B cell (primary cell): Measurements from ENCODE around the gene HCN2. TPM values are rescaled to one million over a fixed set of nuclear protein-coding genes. Genes with fewer than 3 reads are reported as not detected.

Experiments used
- ATAC-seq: fragments of 200-7000 bp; cut with Tn5 transposase; one replicate; pipeline ENCODE4 v1.10.0; 2021; ENCODE audit warnings: low read depth, mild to moderate bottlenecking, moderate number of reproducible peaks, moderate library complexity
- CTCF ChIA-PET: fragments of 350-600 bp; sonication (Branson Sonifier 250); formaldehyde crosslinking; loops from one replicate; lab custom pipeline; 2021; ENCODE audit warnings: antibody characterized with exemption, inconsistent platforms; lab: Charles Lee
- POLR2A ChIA-PET: fragments of 350-600 bp; sonication (Branson Sonifier 250); formaldehyde crosslinking; loops from one replicate; lab custom pipeline; 2021; ENCODE audit warnings: antibody characterized with exemption; lab: Charles Lee
- DNase-seq: peaks from one replicate; pipeline ENCODE4 v3.0.0; 2013
- H2AFZ ChIP-seq: 2 replicates; pipeline ENCODE4 v1.6.1; 2012; ENCODE audit warnings: mild to moderate bottlenecking, low read depth, low read length; ENCODE audit not compliant: insufficient read depth, poor library complexity, severe bottlenecking
- H3K27ac ChIP-seq, 2 donors: 1 replicate in 1 of 2; 2 replicates in 1 of 2; pipeline ENCODE4 v1.5.1; 2012 to 2013; ENCODE audit warnings: low read length in 2 of 2, mild to moderate bottlenecking in 2 of 2, moderate library complexity in 1 of 2
- H3K27me3 ChIP-seq, 4 experiments: fragments of 200-600 bp in 1 of 4; sonication (generic) in 1 of 4; replicated peaks in 1 of 4; 1 replicate in 2 of 4; 2 replicates in 2 of 4; pipeline versions ENCODE4 v1.6.1 to v1.7.0; 2013 to 2016; ENCODE audit warnings: low read length in 3 of 4, mild to moderate bottlenecking in 2 of 4, mixed read lengths in 1 of 4, moderate library complexity in 1 of 4; ENCODE audit not compliant: insufficient read depth in 4 of 4, control insufficient read depth in 3 of 4; ENCODE audit errors: control extremely low read depth in 1 of 4
- H3K36me3 ChIP-seq, 2 experiments: replicated peaks in 1 of 2; 1 replicate in 1 of 2; 2 replicates in 1 of 2; pipeline versions ENCODE4 v1.6.1 to v1.7.1; 2013; ENCODE audit warnings: low read length in 1 of 2; ENCODE audit not compliant: insufficient read depth in 2 of 2, control insufficient read depth in 1 of 2; ENCODE audit errors: control extremely low read depth in 1 of 2, extremely low read depth in 1 of 2
- H3K4me1 ChIP-seq, 2 donors: fragments of 200-600 bp in 1 of 2; sonication (generic) in 1 of 2; 1 replicate in 1 of 2; 2 replicates in 1 of 2; pipeline versions ENCODE4 v1.5.1 to v1.6.1; 2013 to 2017; ENCODE audit warnings: low read length in 2 of 2; ENCODE audit not compliant: control insufficient read depth in 2 of 2, insufficient read depth in 2 of 2
- H3K4me2 ChIP-seq: replicated peaks from 2 replicates; pipeline ENCODE3; 2012; ENCODE audit warnings: mild to moderate bottlenecking, low read depth, low read length; ENCODE audit not compliant: poor library complexity, severe bottlenecking
- H3K4me3 ChIP-seq, 5 experiments: fragments of 200-600 bp in 1 of 5; sonication (generic) in 1 of 5; 1 replicate in 3 of 5; 2 replicates in 2 of 5; pipeline versions ENCODE4 v1.5.1 to v1.7.0; 2011 to 2016; ENCODE audit warnings: low read length in 4 of 5, mild to moderate bottlenecking in 4 of 5, low read depth in 2 of 5, control low read depth in 1 of 5, moderate library complexity in 1 of 5; ENCODE audit not compliant: insufficient read depth in 1 of 5; ENCODE audit errors: control extremely low read depth in 1 of 5, extremely low read depth in 1 of 5
- H3K79me2 ChIP-seq: fragments of 200-600 bp; sonication (generic); one replicate; pipeline ENCODE4 v1.6.0; 2016; ENCODE audit warnings: low read length; ENCODE audit not compliant: control insufficient read depth, insufficient read depth
- H3K9ac ChIP-seq: fragments of 200-600 bp; sonication (generic); 2 replicates; pipeline ENCODE4 v1.6.1; 2017; ENCODE audit warnings: mild to moderate bottlenecking, low read length, moderate library complexity
- H3K9me3 ChIP-seq, 3 donors: one replicate each; pipeline versions ENCODE4 v1.6.1 to v1.7.1; 2013; ENCODE audit warnings: low read length in 2 of 3; ENCODE audit not compliant: control insufficient read depth in 2 of 3, insufficient read depth in 1 of 3; ENCODE audit errors: control extremely low read depth in 1 of 3
- H4K20me1 ChIP-seq: 2 replicates; pipeline ENCODE4 v1.6.0; 2012; ENCODE audit warnings: mild to moderate bottlenecking, low read length; ENCODE audit not compliant: insufficient read depth, control insufficient read depth, poor library complexity, severe bottlenecking
- H3K27ac Mint-ChIP-seq: one replicate; pipeline ENCODE4 v1.8.0; 2021; ENCODE audit warnings: mixed read lengths
- H3K27me3 Mint-ChIP-seq: one replicate; pipeline ENCODE4 v1.8.0; 2021; ENCODE audit warnings: mixed read lengths
- H3K4me1 Mint-ChIP-seq: one replicate; pipeline ENCODE4 v1.8.0; 2021; ENCODE audit warnings: mixed read lengths
- H3K4me3 Mint-ChIP-seq: one replicate; pipeline ENCODE4 v1.8.0; 2021; ENCODE audit warnings: mixed read lengths
- H3K9me3 Mint-ChIP-seq: one replicate; pipeline ENCODE4 v1.8.0; 2022; ENCODE audit warnings: mixed read lengths; ENCODE audit not compliant: insufficient read depth
- CTCF ChIP-seq: fragments of 200-600 bp; IDR thresholded peaks from one replicate; pipeline ENCODE4 v1.8.0; 2022; ENCODE audit warnings: antibody characterized with exemption, mild to moderate bottlenecking
- EZH2 ChIP-seq: IDR thresholded peaks from 2 replicates; pipeline ENCODE4 v1.6.1; 2012; ENCODE audit warnings: borderline replicate concordance, low read depth, mild to moderate bottlenecking, moderate library complexity, low read length; ENCODE audit not compliant: insufficient read depth, poor library complexity, severe bottlenecking
- WGBS: methylation state at CpG from one replicate; pipeline ENCODE4 v1.1.5; 2013; ENCODE audit warnings: missing lambda C conversion rate; ENCODE audit not compliant: insufficient coverage; 5-methylcytosine and 5-hydroxymethylcytosine counted together
- intact Hi-C: fragments of 100-400 bp; cut with micrococcal nuclease; formaldehyde crosslinking; loops from one replicate; pipeline ENCODE4 v1.10.0; 2022
- polyA plus RNA-seq: library from polyadenylated mRNA; depleted of rRNA; stranded (reverse); fragments of >200 nt; gene quantifications from 2 replicates; pipeline ENCODE4 v1.2.3, GENCODE V29; 2012
- total RNA-seq, 2 donors: library from RNA; stranded (reverse); fragments of 120-200 nt in 1 of 2; gene quantifications; 1 replicate in 1 of 2; 2 replicates in 1 of 2; pipeline versions ENCODE4 v1.2.3 to v1.2.4, GENCODE V29; 2013 to 2022

Gene HCN2
- total and polyA plus RNA-seq, 2 donors (not counting 1 experiment from before 2014, with no cell fraction given): 0.27 to 0.57 TPM

- no peak overlapping the region for H3K27ac ChIP-seq
- POLR2A ChIA-PET: interaction anchor here (0.6 kb wide), 1 partner anchor 35 kb away, joined by 5 read pairs; no protein-coding TSS in a partner anchor
- ATAC-seq: no peak
- peaks cover 0 to 36% of the 10 kb centered on the region in 2 experiments for H3K36me3 ChIP-seq
- no peaks in the 10 kb centered on the region for H3K9me3 ChIP-seq
- CTCF ChIA-PET: no interaction called here
- H2AFZ ChIP-seq: no peak overlapping the region
- H3K4me2 ChIP-seq: no peak overlapping the region
- peaks cover 2% of the 10 kb centered on the region for H3K4me1 Mint-ChIP-seq
- WGBS: 96% methylated on average over 23 of the region's 24 CpGs
- H3K27me3 Mint-ChIP-seq: no peaks in the 10 kb centered on the region
- H3K27me3 ChIP-seq: no peaks in the 10 kb centered on the region
- DNase-seq: no peak
- no peak overlapping the region for H3K27ac Mint-ChIP-seq
- intact Hi-C loops: no loop called here
- no peak overlapping the region for H3K4me3 Mint-ChIP-seq
- H3K9ac ChIP-seq: no peak overlapping the region
- H3K79me2 ChIP-seq: peaks cover 15% of the 10 kb centered on the region
- no peak overlapping the region for H3K4me3 ChIP-seq
- no peak for TF ChIP-seq EZH2
- TF ChIP-seq CTCF: no peak
- peaks cover 24% of the 10 kb centered on the region for H4K20me1 ChIP-seq
- H3K4me1 ChIP-seq: no peaks in the 10 kb centered on the region
- H3K9me3 Mint-ChIP-seq: no peaks in the 10 kb centered on the region
Measured at GRCh38 chr19:623974-624373, 34.3 kb downstream of the HCN2 start.

GRCh38 chr19:624433-625109, 34.9 kb downstream of the HCN2 start:
- H3K4me3 Mint-ChIP-seq: no peak overlapping the region
- WGBS: 95% methylated on average over 24 of the region's 24 CpGs
- POLR2A ChIA-PET: interaction anchor here (0.6 kb wide), 1 partner anchor 35 kb away, joined by 5 read pairs; no protein-coding TSS in a partner anchor
- H3K27me3 Mint-ChIP-seq: no peaks in the 10 kb centered on the region
- no peak overlapping the region for H2AFZ ChIP-seq
- H3K9me3 ChIP-seq: no peaks in the 10 kb centered on the region
- H3K4me1 ChIP-seq: no peaks in the 10 kb centered on the region
- H3K27me3 ChIP-seq: no peaks in the 10 kb centered on the region
- H3K27ac Mint-ChIP-seq: no peak overlapping the region
- no peak for DNase-seq
- H3K79me2 ChIP-seq: peaks cover 17% of the 10 kb centered on the region
- CTCF ChIA-PET: no interaction called here
- ATAC-seq: no peak
- peaks cover 3% of the 10 kb centered on the region for H3K4me1 Mint-ChIP-seq
- intact Hi-C loops: no loop called here
- no peak for TF ChIP-seq EZH2
- TF ChIP-seq CTCF: no peak
- no peak overlapping the region for H3K27ac ChIP-seq
- H3K4me2 ChIP-seq: no peak overlapping the region
- H3K9ac ChIP-seq: no peak overlapping the region
- no peaks in the 10 kb centered on the region for H3K9me3 Mint-ChIP-seq
- H3K4me3 ChIP-seq: no peak overlapping the region
- peaks cover 0 to 35% of the 10 kb centered on the region in 2 experiments for H3K36me3 ChIP-seq
- H4K20me1 ChIP-seq: peaks cover 28% of the 10 kb centered on the region
